Neural crest cell (in vitro differentiated cells): ENCODE measurements around the gene ATP2B3. TPM values are rescaled to one million over a fixed set of nuclear protein-coding genes. Genes with fewer than 3 reads are reported as not detected.

ENCODE experiments used
- DNase-seq: peaks from one replicate; pipeline ENCODE4 v3.0.0; 2021; ENCODE audit warnings: low read depth, mixed read lengths, low spot score
- H3K27ac Mint-ChIP-seq: one replicate; pipeline ENCODE4 v1.8.0; 2021; ENCODE audit warnings: mild to moderate bottlenecking, mixed read lengths; ENCODE audit not compliant: unreplicated experiment
- H3K27me3 Mint-ChIP-seq: 2 replicates; pipeline ENCODE4 v1.8.0; 2021; ENCODE audit warnings: low read depth, mild to moderate bottlenecking, mixed read lengths
- H3K36me3 Mint-ChIP-seq: 2 replicates; pipeline ENCODE4 v1.8.0; 2021; ENCODE audit warnings: low read depth, mild to moderate bottlenecking, mixed read lengths
- H3K4me1 Mint-ChIP-seq: 2 replicates; pipeline ENCODE4 v1.8.0; 2021; ENCODE audit warnings: mixed read lengths
- H3K4me3 Mint-ChIP-seq: one replicate; pipeline ENCODE4 v1.8.0; 2021; ENCODE audit warnings: mild to moderate bottlenecking, mixed read lengths
- H3K9me3 Mint-ChIP-seq: 2 replicates; pipeline ENCODE4 v1.8.0; 2021; ENCODE audit warnings: mixed read lengths
- CTCF ChIP-seq: fragments of 200-600 bp; sonication (generic); conservative IDR thresholded peaks from 2 replicates; pipeline ENCODE4 v1.5.0; 2021; ENCODE audit warnings: antibody characterized with exemption, mild to moderate bottlenecking
- total RNA-seq: library from RNA; stranded (reverse); gene quantifications from 2 replicates; pipeline ENCODE4 v1.2.1, GENCODE V29; 2021

The ATP2B3 gene
- total RNA-seq, 1 donor from 2014 or later = 0.05 TPM

GRCh38 chrX:153628665-153629064 is 111.2 kb downstream of the ATP2B3 start:
- Mint-ChIP-seq H3K27ac (no peak overlapping the region), H3K36me3 (peaks cover 4% of the 10 kb centered on the region), H3K4me1 (no peaks in the 10 kb centered on the region), H3K27me3 (no peaks in the 10 kb centered on the region), H3K9me3 (peaks cover 5% of the 10 kb centered on the region), H3K4me3 (no peak overlapping the region)
- DNase-seq = no peak
- TF ChIP-seq CTCF = no peak

GRCh38 chrX:153631346-153631745 is 113.9 kb downstream of the ATP2B3 start:
- Mint-ChIP-seq H3K27me3 (no peaks in the 10 kb centered on the region), H3K4me3 (no peak overlapping the region), H3K27ac (no peak overlapping the region), H3K36me3 (peaks cover 4% of the 10 kb centered on the region), H3K9me3 (peaks cover 5% of the 10 kb centered on the region), H3K4me1 (no peaks in the 10 kb centered on the region)
- no peak for DNase-seq
- TF ChIP-seq CTCF = no peak

GRCh38 chrX:153631907-153632594 is 114.6 kb downstream of the ATP2B3 start:
- no peak overlapping the region for H3K4me3 Mint-ChIP-seq
- no peaks in the 10 kb centered on the region for H3K27me3 Mint-ChIP-seq
- TF ChIP-seq CTCF = no peak
- no peaks in the 10 kb centered on the region for H3K4me1 Mint-ChIP-seq
- H3K9me3 Mint-ChIP-seq = peaks cover 5% of the 10 kb centered on the region
- H3K36me3 Mint-ChIP-seq = peaks cover 4% of the 10 kb centered on the region
- H3K27ac Mint-ChIP-seq = no peak overlapping the region
- DNase-seq = no peak

Other genes with a start within 250 kb of the ATP2B3 start
- not detected in 2 replicates for gene PNMA6F, start 195.9 kb upstream of the ATP2B3 start, total RNA-seq
- 13.9 and 14.8 TPM in 2 replicates for gene ZNF275, start 183.5 kb upstream of the ATP2B3 start, total RNA-seq
- gene PNMA6E, start 116.3 kb upstream of the ATP2B3 start, total RNA-seq = not detected in 2 replicates
- 0.23 and 0.39 TPM in 2 replicates for gene ZFP92, start 106.2 kb upstream of the ATP2B3 start, total RNA-seq
- 0.77 and 1.6 TPM in 2 replicates for gene TREX2, start 71.6 kb upstream of the ATP2B3 start, total RNA-seq
- 51.8 and 58.8 TPM in 2 replicates for gene HAUS7, start 47.1 kb upstream of the ATP2B3 start, total RNA-seq
- 80.6 and 85.2 TPM in 2 replicates for gene BGN, start 22.7 kb upstream of the ATP2B3 start, total RNA-seq
- 24.4 and 25.3 TPM in 2 replicates for gene CCNQ, start 81.5 kb downstream of the ATP2B3 start, total RNA-seq
- gene DUSP9, start 129.6 kb downstream of the ATP2B3 start, total RNA-seq = 1.7 TPM in 2 replicates
- 9.4 and 10.2 TPM in 2 replicates for gene PNCK, start 156.2 kb downstream of the ATP2B3 start, total RNA-seq
- gene SLC6A8, start 170.3 kb downstream of the ATP2B3 start, total RNA-seq = 123 and 125 TPM in 2 replicates
- gene BCAP31, start 206.7 kb downstream of the ATP2B3 start, total RNA-seq = 117 and 118 TPM in 2 replicates
- gene ABCD1, start 207.2 kb downstream of the ATP2B3 start, total RNA-seq = 6.0 and 6.6 TPM in 2 replicates
- 15.7 and 16.2 TPM in 2 replicates for gene PLXNB3, start 246.6 kb downstream of the ATP2B3 start, total RNA-seq